ENCODE measurements around the gene PGLYRP2.

GRCh38 chr19:15427350-15427700 is 52.0 kb downstream of the PGLYRP2 start:
- TF ChIP-seq CTCF (conservative IDR thresholded peaks at IDR 0.05; ENCODE audit: low read depth, low read length): no peak
- TF ChIP-seq EZH2 (IDR thresholded peaks at IDR 0.05; ENCODE audit: low read length, unreplicated experiment): no peak

Measured in PC-3 (cell line).